NCI-H345 treated with DMSO at 0.1 percent for 48 hours (cell line): Measurements from ENCODE around the gene SMOC2.

Experiments
- DNase-seq: peaks from one replicate; lab custom pipeline; 2025; ENCODE audit not compliant: unreplicated experiment; lab: John Stamatoyannopoulos, UW

Gene SMOC2

GRCh38 chr6:168648240-168649125, 207.5 kb downstream of the SMOC2 start:
- DNase-seq: peak; percentile 48

DNA sequence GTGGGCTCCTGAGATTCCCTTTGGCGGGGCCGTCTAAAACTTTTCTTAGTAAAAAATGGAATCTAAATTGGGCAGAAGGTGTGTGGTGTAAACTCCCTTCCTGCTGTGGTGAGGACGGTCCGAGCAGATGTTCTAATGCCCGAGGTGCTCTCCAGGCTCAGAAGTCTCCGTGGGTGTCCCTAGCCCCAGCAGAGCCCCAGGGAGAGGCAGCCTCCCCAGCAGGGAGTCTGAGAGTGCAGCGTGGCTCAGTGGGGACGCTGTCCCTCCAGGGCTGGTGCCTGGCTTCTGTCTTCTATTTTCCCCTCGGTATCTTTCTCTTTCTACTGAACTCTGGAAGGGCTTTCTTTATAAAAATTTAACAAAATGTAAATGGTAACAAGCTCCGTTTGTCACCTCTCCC, 208.2 kb downstream of the SMOC2 start:
- DNase-seq: peak; percentile 42

- no peak for DNase-seq
Measured at GRCh38 chr6:168650671-168651111, 209.7 kb downstream of the SMOC2 start.

GRCh38 chr6:168655462-168656152, 214.6 kb downstream of the SMOC2 start:
- no peak for DNase-seq

DNA sequence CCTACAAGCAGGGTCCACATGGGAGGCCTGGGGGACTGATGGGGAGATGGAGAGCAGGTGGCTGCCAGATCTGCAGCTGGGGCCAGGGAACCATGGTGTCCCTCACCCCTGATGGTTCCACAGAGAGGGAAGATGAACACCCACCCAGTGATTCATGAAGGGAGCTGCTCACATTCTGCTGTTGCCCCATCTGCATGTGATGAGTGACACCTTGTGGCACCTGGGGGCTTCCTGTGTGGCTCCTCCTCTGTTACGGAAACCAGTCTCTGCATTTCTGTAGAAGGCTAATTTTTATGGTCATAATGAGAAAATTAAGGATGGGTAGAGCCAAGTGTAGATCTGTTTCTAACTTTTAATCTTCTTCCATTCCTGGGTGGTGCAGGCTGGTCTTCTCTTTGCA, 217.1 kb downstream of the SMOC2 start:
- DNase-seq: no peak

DNA sequence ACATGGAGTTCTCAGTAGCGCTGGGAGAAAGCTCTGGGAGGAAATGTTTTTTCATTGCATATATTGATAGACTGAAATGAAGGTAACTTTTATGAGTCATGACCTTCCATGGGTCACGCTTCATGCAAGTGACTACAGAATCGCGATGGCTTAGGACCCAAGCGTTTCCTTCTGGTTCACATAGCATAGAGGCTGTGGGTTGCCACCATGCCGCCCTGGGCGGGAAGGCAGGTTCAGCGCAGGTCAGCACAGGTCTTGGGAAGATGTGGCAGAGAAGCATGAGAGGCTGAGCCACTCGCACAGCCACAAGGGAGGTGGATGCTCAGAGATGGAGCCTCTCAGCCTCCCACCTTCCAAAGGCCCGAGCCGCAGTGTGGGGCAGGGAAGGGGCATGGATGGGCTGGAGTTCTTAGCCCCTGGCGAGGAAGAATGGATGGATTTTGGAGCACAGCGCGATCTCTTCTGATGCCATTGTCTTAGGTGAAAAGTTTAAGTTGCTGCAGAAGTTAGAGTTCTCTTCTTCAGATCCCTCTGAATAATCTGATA, 219.5 kb downstream of the SMOC2 start:
- DNase-seq: no peak

- no peak for DNase-seq
Measured at GRCh38 chr6:168662301-168662936, 221.4 kb downstream of the SMOC2 start.

DNA sequence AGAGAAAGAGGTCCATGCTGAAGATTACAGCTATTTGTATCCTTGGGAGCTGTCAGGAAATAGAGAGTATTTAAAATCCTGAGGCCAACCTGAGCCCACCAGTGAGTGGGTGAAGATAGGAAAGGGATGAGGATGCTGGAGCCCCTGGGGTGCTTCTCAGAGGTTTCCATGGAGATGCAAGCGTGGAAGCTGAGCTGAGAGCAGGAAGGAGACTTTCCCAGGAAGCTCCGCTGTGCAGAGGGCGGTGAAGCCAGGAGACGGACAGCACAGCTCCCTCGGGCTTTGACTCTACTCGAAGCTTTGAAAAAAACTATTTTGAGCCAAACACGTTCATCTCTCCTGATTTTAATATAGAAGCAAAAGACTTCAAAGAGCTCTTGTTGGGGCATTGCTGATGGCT, 222.1 kb downstream of the SMOC2 start:
- no peak for DNase-seq

DNA sequence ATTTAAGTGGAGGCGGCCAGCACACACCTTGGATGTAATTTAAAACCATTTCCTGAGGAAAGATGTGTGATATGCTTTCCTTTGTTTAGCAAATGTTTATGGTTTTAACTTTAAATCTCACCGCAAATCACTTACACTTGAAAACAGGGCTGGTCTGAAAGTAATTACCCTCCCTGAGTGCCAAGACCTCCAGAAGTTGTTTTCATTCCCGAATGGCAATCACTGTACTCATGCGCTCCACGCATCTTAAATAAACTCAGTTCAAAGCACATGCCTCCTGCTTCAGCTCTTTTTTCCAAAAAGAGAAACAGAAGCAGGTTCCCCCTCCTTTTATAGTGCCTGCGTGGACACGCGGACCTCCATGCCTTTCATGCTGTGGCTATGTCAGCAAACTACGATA, 224.0 kb downstream of the SMOC2 start:
- DNase-seq: no peak

GRCh38 chr6:168666170-168666569, 225.2 kb downstream of the SMOC2 start:
- no peak for DNase-seq

GRCh38 chr6:168666699-168667427, 225.9 kb downstream of the SMOC2 start:
- no peak for DNase-seq

- DNase-seq: no peak
Measured at GRCh38 chr6:168667428-168667805, 226.4 kb downstream of the SMOC2 start.

DNA sequence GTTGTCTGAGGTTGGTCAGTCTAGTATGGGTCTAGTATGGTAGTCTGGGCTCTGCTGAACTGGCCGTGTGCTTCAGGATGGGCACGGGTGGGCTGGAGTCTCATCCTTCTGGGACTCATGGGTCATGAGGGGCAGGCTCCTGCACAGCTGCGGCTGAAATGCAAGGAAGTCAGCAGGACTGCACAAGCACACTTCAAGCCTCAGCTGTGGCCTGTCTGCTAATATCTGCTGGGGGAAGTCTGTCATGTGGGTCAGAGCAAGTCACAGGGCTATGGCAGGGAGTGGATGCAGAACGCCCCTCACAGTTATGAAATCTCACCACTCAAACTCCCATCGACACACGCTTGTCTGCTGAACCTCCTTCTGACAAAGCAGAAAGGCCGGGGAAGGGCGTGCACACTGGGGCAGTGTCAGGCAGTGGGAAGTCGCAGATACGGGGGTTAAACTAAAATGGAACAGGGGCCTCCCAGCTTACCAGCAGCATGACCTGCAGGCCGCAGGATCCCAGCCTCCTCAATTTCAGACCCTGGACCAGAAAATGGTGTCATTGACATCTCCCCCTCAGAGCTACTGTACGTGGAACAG, 229.5 kb downstream of the SMOC2 start:
- DNase-seq: no peak

GRCh38 chr6:168671028-168671862, 230.3 kb downstream of the SMOC2 start:
- DNase-seq: no peak

DNA sequence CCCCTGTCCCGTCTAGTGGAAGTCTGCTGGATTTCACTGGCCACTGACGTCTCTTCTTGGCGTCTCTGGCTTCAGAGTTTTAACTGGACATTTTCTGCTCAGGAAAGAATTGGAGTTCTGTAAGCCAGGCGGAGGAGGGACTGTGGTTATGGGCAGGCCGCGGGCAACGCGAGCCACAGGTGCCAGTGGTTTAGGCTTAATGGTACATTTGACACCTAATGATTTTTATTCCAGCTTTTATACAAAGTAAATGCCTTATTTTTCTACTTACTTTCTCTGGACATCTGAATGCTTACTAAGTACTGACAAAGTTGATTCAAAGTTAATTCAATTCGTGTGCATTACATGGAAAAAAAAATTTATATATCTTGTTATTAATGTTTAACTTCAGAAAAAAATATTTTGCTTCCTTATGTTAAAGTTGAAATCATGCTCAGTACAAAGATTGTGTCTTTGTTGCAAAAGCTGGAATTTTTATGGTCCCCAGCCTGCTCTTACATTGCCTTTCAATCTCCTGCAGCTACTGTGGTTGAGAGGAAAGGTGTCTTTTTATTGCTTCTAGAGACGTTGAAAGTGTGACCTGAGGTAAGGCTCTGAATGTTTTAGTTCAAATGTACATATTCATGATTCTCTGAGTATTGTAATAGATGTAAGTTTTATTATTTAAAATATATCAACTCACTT, 231.0 kb downstream of the SMOC2 start:
- DNase-seq: no peak

DNA sequence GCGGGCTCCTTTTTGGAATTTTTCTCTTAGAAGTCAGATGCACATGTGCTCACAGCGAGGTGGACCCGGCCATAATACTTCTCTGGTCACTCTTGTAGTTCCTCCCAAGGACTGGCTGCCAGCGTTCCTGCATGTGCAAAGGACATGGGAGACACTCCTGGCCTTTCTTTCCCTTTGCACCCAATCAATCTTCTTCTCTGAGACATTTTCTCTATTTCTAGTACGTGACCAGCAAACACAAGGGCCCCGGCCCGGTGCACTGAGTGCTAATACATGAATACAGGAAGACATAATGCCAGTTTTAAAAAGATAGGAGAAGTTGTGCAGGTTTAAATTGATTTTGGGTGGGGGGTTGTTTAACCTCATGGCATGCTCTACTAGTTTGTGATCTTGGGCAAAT, 233.6 kb downstream of the SMOC2 start:
- no peak for DNase-seq

GRCh38 chr6:168675375-168675774, 234.4 kb downstream of the SMOC2 start:
- no peak for DNase-seq

DNA sequence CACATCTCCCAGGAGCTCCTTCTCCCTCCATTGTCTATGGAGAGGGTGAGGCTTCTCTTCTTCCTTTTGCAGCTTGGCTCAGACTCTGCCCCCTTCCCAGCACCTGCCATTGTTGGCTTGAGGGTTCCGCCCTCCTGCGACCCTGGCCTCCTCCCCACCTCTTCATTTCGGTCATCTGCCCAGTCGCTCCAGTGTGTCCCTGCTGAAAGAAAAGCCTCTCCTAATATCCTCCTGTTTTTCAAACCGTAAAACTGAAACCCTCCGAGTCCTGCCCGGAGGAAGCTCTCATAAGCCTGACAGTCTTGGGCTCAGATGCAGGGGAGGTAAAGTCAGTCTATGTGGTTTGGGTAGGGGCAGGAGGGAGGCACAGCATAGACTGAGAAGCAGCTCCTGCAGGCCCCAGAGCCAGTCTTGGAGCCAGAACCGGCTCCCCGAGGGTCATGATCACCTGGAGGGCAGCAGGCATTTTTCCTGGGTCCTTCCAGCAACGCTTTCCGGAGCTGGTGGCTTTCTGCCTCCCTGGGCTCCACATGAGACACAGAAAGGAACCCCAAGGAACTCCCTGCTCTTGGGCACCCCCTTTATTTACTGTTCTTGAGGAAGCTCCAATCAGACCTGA, 235.1 kb downstream of the SMOC2 start:
- no peak for DNase-seq
